Trophoblast cell (in vitro differentiated cells and primary cell): ENCODE results near the gene DNAH2.

Experiments used
- DNase-seq, 2 donors: peaks; one replicate each; pipeline ENCODE4 v3.0.0-alpha.2; 2016
- H2AFZ ChIP-seq: 2 replicates; pipeline ENCODE4 v1.6.1; 2013; ENCODE audit warnings: low read length, moderate library complexity, mild to moderate bottlenecking; ENCODE audit not compliant: insufficient read depth, poor library complexity
- H2AK5ac ChIP-seq: 2 replicates; pipeline ENCODE4 v1.6.1; 2013; ENCODE audit warnings: mild to moderate bottlenecking, low read length
- H2BK120ac ChIP-seq: 2 replicates; pipeline ENCODE4 v1.6.1; 2013; ENCODE audit warnings: low read length, mild to moderate bottlenecking, moderate library complexity; ENCODE audit not compliant: insufficient read depth, poor library complexity
- H2BK12ac ChIP-seq: 2 replicates; pipeline ENCODE4 v1.6.1; 2013; ENCODE audit warnings: mild to moderate bottlenecking, low read length, moderate library complexity
- H2BK5ac ChIP-seq: 2 replicates; pipeline ENCODE4 v1.6.1; 2013; ENCODE audit warnings: low read length, low read depth, moderate library complexity, mild to moderate bottlenecking; ENCODE audit not compliant: poor library complexity
- H3K14ac ChIP-seq: 2 replicates; pipeline ENCODE4 v1.6.1; 2013; ENCODE audit warnings: mild to moderate bottlenecking, low read length
- H3K18ac ChIP-seq: 2 replicates; pipeline ENCODE4 v1.6.1; 2013; ENCODE audit warnings: mild to moderate bottlenecking, low read length
- H3K23ac ChIP-seq: 2 replicates; pipeline ENCODE4 v1.6.1; 2013; ENCODE audit warnings: low read length
- H3K27ac ChIP-seq: 2 replicates; pipeline ENCODE4 v1.5.1; 2013; ENCODE audit warnings: low read depth, mild to moderate bottlenecking, inconsistent platforms, low read length, moderate library complexity
- H3K27me3 ChIP-seq: 2 replicates; pipeline ENCODE4 v1.6.1; 2013; ENCODE audit warnings: inconsistent platforms, mild to moderate bottlenecking, low read length, moderate library complexity; ENCODE audit not compliant: insufficient read depth
- H3K36me3 ChIP-seq, 2 experiments: 1 replicate in 1 of 2; 2 replicates in 1 of 2; pipeline ENCODE4 v1.6.1; 2013; ENCODE audit warnings: low read length in 2 of 2, mild to moderate bottlenecking in 2 of 2, moderate library complexity in 1 of 2; ENCODE audit not compliant: insufficient read depth in 2 of 2, control insufficient read depth in 1 of 2
- H3K4ac ChIP-seq: 2 replicates; pipeline ENCODE4 v1.6.1; 2013; ENCODE audit warnings: low read depth, mild to moderate bottlenecking, low read length, moderate library complexity
- H3K4me1 ChIP-seq, 2 experiments: 1 replicate in 1 of 2; 2 replicates in 1 of 2; pipeline ENCODE4 v1.6.1; 2013; ENCODE audit warnings: low read length in 2 of 2, mild to moderate bottlenecking in 2 of 2, moderate library complexity in 1 of 2; ENCODE audit not compliant: insufficient read depth in 2 of 2, control insufficient read depth in 1 of 2
- H3K4me2 ChIP-seq: 2 replicates; pipeline ENCODE4 v1.6.1; 2013; ENCODE audit warnings: inconsistent platforms, mild to moderate bottlenecking, low read length, moderate library complexity
- H3K4me3 ChIP-seq: 2 replicates; pipeline ENCODE4 v1.5.1; 2013; ENCODE audit warnings: mild to moderate bottlenecking, low read depth, low read length, inconsistent platforms
- H3K79me1 ChIP-seq: one replicate; pipeline ENCODE4 v1.6.1; 2013; ENCODE audit warnings: low read length
- H3K79me2 ChIP-seq: 2 replicates; pipeline ENCODE4 v1.6.1; 2013; ENCODE audit warnings: low read length, mild to moderate bottlenecking; ENCODE audit not compliant: control insufficient read depth, insufficient read depth, poor library complexity
- H3K9ac ChIP-seq: 2 replicates; pipeline ENCODE4 v1.6.1; 2013; ENCODE audit warnings: mild to moderate bottlenecking, low read length
- H3K9me3 ChIP-seq: 2 replicates; pipeline ENCODE4 v1.6.1; 2013; ENCODE audit warnings: low read depth, mild to moderate bottlenecking, control low read depth, inconsistent platforms, low read length; ENCODE audit not compliant: insufficient read depth
- H4K12ac ChIP-seq: 2 replicates; pipeline ENCODE4 v1.6.1; 2013; ENCODE audit warnings: low read depth, mild to moderate bottlenecking, low read length, moderate library complexity
- H4K8ac ChIP-seq: 2 replicates; pipeline ENCODE4 v1.6.1; 2013; ENCODE audit warnings: low read depth, mild to moderate bottlenecking, low read length, moderate library complexity
- H4K91ac ChIP-seq: one replicate; pipeline ENCODE4 v1.6.1; 2013; ENCODE audit warnings: low read depth, mild to moderate bottlenecking, low read length, moderate library complexity
- WGBS: extraction: QIAGEN DNeasy Blood & Tissue Kit; methylation state at CpG from one replicate; pipeline ENCODE4 v1.1.7; 2013; ENCODE audit warnings: missing lambda C conversion rate; ENCODE audit not compliant: insufficient read length, insufficient coverage; ENCODE audit errors: extremely low coverage; 5-methylcytosine and 5-hydroxymethylcytosine counted together

DNAH2 gene

DNA sequence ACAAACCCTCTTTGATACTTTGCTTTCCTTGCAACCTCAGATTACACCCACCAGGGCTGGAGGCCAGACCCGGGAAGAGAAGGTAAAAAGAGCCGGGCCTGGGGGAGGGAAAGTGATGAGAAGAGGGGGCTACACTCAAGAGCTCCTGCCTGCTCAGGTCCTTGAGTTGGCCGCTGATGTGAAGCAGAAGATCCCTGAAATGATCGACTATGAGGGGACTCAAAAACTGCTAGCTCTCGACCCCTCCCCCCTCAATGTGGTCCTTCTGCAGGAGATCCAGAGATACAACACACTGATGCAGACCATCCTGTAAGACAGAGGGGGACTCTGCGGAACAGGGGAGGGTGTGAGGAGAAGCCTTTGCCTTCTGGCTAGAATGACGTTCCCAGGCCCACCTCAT is 113.7 kb downstream of the DNAH2 start:
- Histone ChIP-seq H3K27me3 (no peaks in the 10 kb centered on the region), H4K91ac (no peak overlapping the region), H3K9me3 (peaks cover 2% of the 10 kb centered on the region), H2BK12ac (no peak overlapping the region), H3K79me2 (peaks cover 2% of the 10 kb centered on the region), H2AK5ac (no peak overlapping the region), H3K4ac (no peak overlapping the region), H3K14ac (no peak overlapping the region), H3K23ac (no peak overlapping the region), H2BK120ac (no peak overlapping the region), H3K79me1 (peaks cover 9% of the 10 kb centered on the region), H2AFZ (no peak overlapping the region), H3K36me3 (no peaks in the 10 kb centered on the region), H3K4me2 (no peak overlapping the region), H4K12ac (no peak overlapping the region), H4K8ac (no peak overlapping the region), H3K18ac (no peak overlapping the region), H2BK5ac (no peak overlapping the region), H3K4me3 (no peak overlapping the region), H3K9ac (no peak overlapping the region), H3K27ac (no peak overlapping the region), H3K4me1 (peaks cover 7 to 10% of the 10 kb centered on the region in 2 experiments)
- whole genome bisulfite sequencing = no CpG with 5 or more reads among the region's 7 CpGs
- DNase-seq = no peak

GRCh38 chr17:7832431-7832830 is 114.9 kb downstream of the DNAH2 start:
- DNase-seq = no peak
- Histone ChIP-seq H4K91ac (no peak overlapping the region), H3K27ac (no peak overlapping the region)

GRCh38 chr17:7833011-7833794 is 115.7 kb downstream of the DNAH2 start:
- no peak overlapping the region for H3K27ac ChIP-seq
- DNase-seq = no peak
- no peak overlapping the region for H2BK12ac ChIP-seq
- peaks cover 12 to 14% of the 10 kb centered on the region in 2 experiments for H3K4me1 ChIP-seq
- H3K4ac ChIP-seq = no peak overlapping the region
- H3K9ac ChIP-seq = no peak overlapping the region
- peak overlapping the region; percentile 15 for H4K8ac ChIP-seq
- H3K79me1 ChIP-seq = peaks cover 12% of the 10 kb centered on the region
- H4K12ac ChIP-seq = no peak overlapping the region
- no peak overlapping the region for H4K91ac ChIP-seq
- H3K23ac ChIP-seq = no peak overlapping the region
- H2AK5ac ChIP-seq = no peak overlapping the region
- no peak overlapping the region for H2BK120ac ChIP-seq
- no peak overlapping the region for H3K4me3 ChIP-seq
- H2AFZ ChIP-seq = no peak overlapping the region
- no peaks in the 10 kb centered on the region for H3K27me3 ChIP-seq
- peaks cover 2% of the 10 kb centered on the region for H3K9me3 ChIP-seq
- no CpG with 5 or more reads among the region's 19 CpGs for WGBS
- H3K79me2 ChIP-seq = peaks cover 2% of the 10 kb centered on the region
- H2BK5ac ChIP-seq = no peak overlapping the region
- no peak overlapping the region for H3K18ac ChIP-seq
- no peak overlapping the region for H3K14ac ChIP-seq
- H3K36me3 ChIP-seq = no peaks in the 10 kb centered on the region
- H3K4me2 ChIP-seq = peak overlapping the region; percentile 96

More at GRCh38 chr17:7832431-7832830, 114.9 kb downstream of the DNAH2 start:
- Histone ChIP-seq H3K27me3 (no peaks in the 10 kb centered on the region), H3K4me2 (no peak overlapping the region), H3K79me1 (peaks cover 12% of the 10 kb centered on the region), H2BK5ac (no peak overlapping the region), H3K23ac (no peak overlapping the region), H3K18ac (no peak overlapping the region), H2BK120ac (no peak overlapping the region), H4K8ac (no peak overlapping the region), H2AK5ac (no peak overlapping the region), H3K9me3 (peaks cover 2% of the 10 kb centered on the region), H2BK12ac (no peak overlapping the region), H3K4me3 (no peak overlapping the region), H4K12ac (no peak overlapping the region), H3K9ac (no peak overlapping the region), H3K14ac (no peak overlapping the region), H2AFZ (no peak overlapping the region), H3K4ac (no peak overlapping the region), H3K4me1 (peaks cover 12 to 14% of the 10 kb centered on the region in 2 experiments), H3K36me3 (no peaks in the 10 kb centered on the region), H3K79me2 (peaks cover 2% of the 10 kb centered on the region)
- no CpG with 5 or more reads among the region's 10 CpGs for WGBS

- H3K27me3 ChIP-seq = no peaks in the 10 kb centered on the region
- peak within 1 kb of the TSS; percentile 83 for H3K4me3 ChIP-seq
- no peak within 1 kb of the TSS for H2BK12ac ChIP-seq
- peak within 1 kb of the TSS; percentile 62 for H3K27ac ChIP-seq
- H3K4ac ChIP-seq = no peak within 1 kb of the TSS
- peak within 1 kb of the TSS; percentile 15 for H4K8ac ChIP-seq
- peak within 1 kb of the TSS; percentile 60 for H2AFZ ChIP-seq
- no peak within 1 kb of the TSS for H4K12ac ChIP-seq
- H3K18ac ChIP-seq = no peak within 1 kb of the TSS
- peak within 1 kb of the TSS; percentile 96 for H3K4me2 ChIP-seq
- no CpG with 5 or more reads among the region's 49 CpGs for WGBS
- H3K4me1 ChIP-seq = peaks cover 17 to 18% of the 10 kb centered on the region in 2 experiments
- H3K23ac ChIP-seq = no peak within 1 kb of the TSS
- peaks cover 5% of the 10 kb centered on the region for H3K79me2 ChIP-seq
- no peak within 1 kb of the TSS for H3K14ac ChIP-seq
- H4K91ac ChIP-seq = peak within 1 kb of the TSS; percentile 39
- H2AK5ac ChIP-seq = no peak within 1 kb of the TSS
- no peak within 1 kb of the TSS for H3K9ac ChIP-seq
- peak; percentile 91 to 93 for DNase-seq
- no peaks in the 10 kb centered on the region for H3K36me3 ChIP-seq
- no peak within 1 kb of the TSS for H2BK120ac ChIP-seq
- peaks cover 2% of the 10 kb centered on the region for H3K9me3 ChIP-seq
- H2BK5ac ChIP-seq = peak within 1 kb of the TSS; percentile 73
- H3K79me1 ChIP-seq = peaks cover 18% of the 10 kb centered on the region
Measured at GRCh38 chr17:7833795-7834541, 116.4 kb downstream of the DNAH2 start, which contains the start of gene KDM6B. TSS of gene KDM6B (plus strand) at chr17:7834217. CDS start at chr17:7845555, 11,338 bp downstream.
